Stimulated activated CD4-positive, alpha-beta T cell treated with anti-CD3 and anti-CD28 coated beads, Interleukin-1b, Interleukin-23, amount 100 ng/mL, for 24 hours (primary cell): ENCODE measurements around the gene PIK3IP1.

Source experiments
- DNase-seq, 4 experiments: peaks; one replicate each; pipeline ENCODE4 v3.0.0-alpha.2; 2020; ENCODE audit warnings: low read depth in 4 of 4, low spot score in 1 of 4

The PIK3IP1 gene

GRCh38 chr22:31313366-31314147 is 21.3 kb upstream of the PIK3IP1 start:
- peak in 3 of 4 experiments; percentile 43 to 50 (median 47) for DNase-seq

- no peak for DNase-seq
These were observed 15.9 kb upstream of the PIK3IP1 start for GRCh38 chr22:31308181-31308580.

- no peak for DNase-seq
These were observed 12.9 kb upstream of the PIK3IP1 start for GRCh38 chr22:31305194-31305593.

GRCh38 chr22:31302537-31302936 is 10.2 kb upstream of the PIK3IP1 start:
- no peak for DNase-seq

- no peak for DNase-seq
These were observed 9.7 kb upstream of the PIK3IP1 start for GRCh38 chr22:31302006-31302405.

- DNase-seq: no peak
These were observed 8.6 kb upstream of the PIK3IP1 start for GRCh38 chr22:31300896-31301295.

- no peak for DNase-seq
These were observed 3.8 kb upstream of the PIK3IP1 start for GRCh38 chr22:31295831-31296657.

- DNase-seq: no peak
These were observed 3.1 kb upstream of the PIK3IP1 start for GRCh38 chr22:31295360-31295759.

- no peak for DNase-seq
These were observed 630 bp downstream of the PIK3IP1 start for GRCh38 chr22:31291481-31292235.

GRCh38 chr22:31290494-31291471 is 1.5 kb downstream of the PIK3IP1 start:
- peak; percentile 80 to 92 (median 84) for DNase-seq

- no peak for DNase-seq
These were observed 2.9 kb downstream of the PIK3IP1 start for GRCh38 chr22:31289344-31289743.

GRCh38 chr22:31288496-31289240 is 3.6 kb downstream of the PIK3IP1 start:
- DNase-seq: no peak

GRCh38 chr22:31287818-31288495 is 4.3 kb downstream of the PIK3IP1 start:
- no peak for DNase-seq

GRCh38 chr22:31286360-31287255 is 5.7 kb downstream of the PIK3IP1 start:
- no peak for DNase-seq

- DNase-seq: no peak
These were observed 7.8 kb downstream of the PIK3IP1 start for GRCh38 chr22:31284281-31285155.

- no peak for DNase-seq
These were observed 9.4 kb downstream of the PIK3IP1 start for GRCh38 chr22:31282748-31283468.
